SKM-1 treated with dmso at 0.1 percent for 144 hours (cell line): Measurements from ENCODE around the gene TMSB10.
"Not testable (repeated sequence)": the region's sequence is repeated elsewhere in the genome, so short reads cannot be mapped to it uniquely, and the experiment has no call there.

ENCODE experiments used
- DNase-seq: peaks from one replicate; lab custom pipeline; 2025; ENCODE audit not compliant: unreplicated experiment; lab: John Stamatoyannopoulos, UW

The TMSB10 gene

GRCh38 chr2:84900971-84901370, 4.5 kb upstream of the TMSB10 start:
- DNase-seq, result peak; percentile 28

GRCh38 chr2:84901593-84902120, 3.8 kb upstream of the TMSB10 start:
- no peak for DNase-seq

- no peak for DNase-seq
Measured at GRCh38 chr2:84902526-84902925, 2.9 kb upstream of the TMSB10 start.

- DNase-seq, result no peak
Measured at GRCh38 chr2:84904151-84904550, 1.3 kb upstream of the TMSB10 start.

- DNase-seq, result no peak
Measured at GRCh38 chr2:84904717-84905174, 710 bp upstream of the TMSB10 start.

GRCh38 chr2:84906108-84906899, 848 bp downstream of the TMSB10 start:
- no peak for DNase-seq

DNA sequence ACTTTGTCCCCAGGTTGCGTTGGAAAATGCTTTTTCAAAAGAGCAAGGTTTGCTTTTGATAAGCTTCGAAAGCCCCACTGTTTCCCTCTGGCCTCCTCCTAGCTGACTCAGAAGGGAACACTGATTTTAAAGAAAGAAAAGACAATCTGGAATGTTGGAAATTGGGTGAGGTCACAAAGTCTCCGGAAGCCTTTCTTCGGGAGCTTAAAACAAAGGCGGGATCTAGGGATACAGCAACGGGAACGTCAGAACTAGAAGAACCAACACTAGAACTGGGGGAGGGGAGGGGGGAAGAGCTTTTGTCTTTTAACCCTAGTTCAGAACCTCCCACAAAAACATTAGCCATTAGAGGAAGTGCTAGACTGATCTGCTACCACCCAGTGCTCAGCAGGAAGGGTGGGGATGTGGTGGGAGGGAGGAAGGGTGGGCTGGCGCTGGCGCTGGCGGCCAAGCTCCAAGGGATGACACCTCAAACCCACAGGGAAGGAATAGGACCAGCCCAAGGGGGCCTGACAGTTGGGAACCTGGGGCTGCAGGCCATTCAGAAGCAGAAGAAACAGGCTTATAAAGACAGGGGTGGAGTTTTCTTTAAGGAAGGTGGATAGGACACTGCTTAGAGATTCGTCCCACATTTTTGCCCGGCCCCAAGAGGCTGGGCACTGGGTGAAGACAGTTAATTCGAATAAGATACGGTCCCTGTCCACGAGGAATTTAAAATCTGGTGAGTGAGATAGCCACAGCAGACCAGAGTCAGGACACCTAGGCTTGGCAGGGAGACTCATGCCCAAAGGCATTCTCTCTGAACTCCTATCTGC, 1.7 kb downstream of the TMSB10 start:
- peak; percentile 87 for DNase-seq

GRCh38 chr2:84908948-84909713, 3.7 kb downstream of the TMSB10 start:
- DNase-seq, result no peak

- no peak for DNase-seq
Measured at GRCh38 chr2:84911135-84911678, 5.8 kb downstream of the TMSB10 start.

- no peak for DNase-seq
Measured at GRCh38 chr2:84912984-84913383, 7.5 kb downstream of the TMSB10 start.

GRCh38 chr2:84914334-84914733, 8.9 kb downstream of the TMSB10 start:
- DNase-seq, result no peak

DNA sequence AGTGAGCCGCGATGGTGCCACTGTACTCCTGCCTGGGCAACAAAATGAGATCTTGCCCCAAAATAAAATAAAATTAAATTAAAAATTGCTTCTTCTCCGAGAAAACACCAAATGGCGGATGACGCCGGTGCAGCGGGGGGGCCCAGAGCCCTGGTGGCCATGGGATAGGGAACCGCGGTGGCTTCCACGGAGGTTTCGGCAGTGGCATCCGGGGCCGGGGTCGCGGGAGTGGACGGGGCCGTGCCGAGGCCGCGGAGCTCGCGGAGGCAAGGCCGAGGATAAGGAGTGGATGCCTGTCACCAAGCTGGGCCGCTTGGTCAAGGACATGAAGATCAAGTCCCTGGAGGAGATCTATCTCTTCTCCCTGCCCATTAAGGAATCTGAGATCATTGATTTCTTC, 10.2 kb downstream of the TMSB10 start:
- not testable (repeated sequence) for DNase-seq

DNA sequence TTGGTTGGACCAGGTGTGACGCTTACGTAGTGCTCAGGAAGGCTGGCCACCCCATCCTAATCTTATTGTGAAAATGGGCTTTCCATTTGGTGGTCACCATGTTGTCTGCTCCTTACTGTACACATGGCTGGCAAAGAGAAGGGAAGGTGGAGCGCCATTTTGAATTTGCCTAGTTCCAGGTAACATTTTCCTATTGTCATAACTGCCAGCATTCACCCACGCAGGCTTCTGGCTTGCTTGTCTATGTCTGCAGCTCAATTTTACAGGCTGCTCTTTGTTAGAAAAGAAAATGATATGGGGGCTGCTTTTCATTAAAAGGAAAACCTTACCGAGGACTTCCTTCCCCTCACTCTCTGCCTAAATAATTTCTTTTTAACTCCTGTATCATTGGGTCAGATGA, 12.4 kb downstream of the TMSB10 start:
- not testable (repeated sequence) for DNase-seq

GRCh38 chr2:84918430-84918829, 13.0 kb downstream of the TMSB10 start:
- DNase-seq, result no peak

- no peak for DNase-seq
Measured at GRCh38 chr2:84919885-84920580, 14.6 kb downstream of the TMSB10 start.

- no peak for DNase-seq
Measured at GRCh38 chr2:84923009-84923408, 17.6 kb downstream of the TMSB10 start.

DNA sequence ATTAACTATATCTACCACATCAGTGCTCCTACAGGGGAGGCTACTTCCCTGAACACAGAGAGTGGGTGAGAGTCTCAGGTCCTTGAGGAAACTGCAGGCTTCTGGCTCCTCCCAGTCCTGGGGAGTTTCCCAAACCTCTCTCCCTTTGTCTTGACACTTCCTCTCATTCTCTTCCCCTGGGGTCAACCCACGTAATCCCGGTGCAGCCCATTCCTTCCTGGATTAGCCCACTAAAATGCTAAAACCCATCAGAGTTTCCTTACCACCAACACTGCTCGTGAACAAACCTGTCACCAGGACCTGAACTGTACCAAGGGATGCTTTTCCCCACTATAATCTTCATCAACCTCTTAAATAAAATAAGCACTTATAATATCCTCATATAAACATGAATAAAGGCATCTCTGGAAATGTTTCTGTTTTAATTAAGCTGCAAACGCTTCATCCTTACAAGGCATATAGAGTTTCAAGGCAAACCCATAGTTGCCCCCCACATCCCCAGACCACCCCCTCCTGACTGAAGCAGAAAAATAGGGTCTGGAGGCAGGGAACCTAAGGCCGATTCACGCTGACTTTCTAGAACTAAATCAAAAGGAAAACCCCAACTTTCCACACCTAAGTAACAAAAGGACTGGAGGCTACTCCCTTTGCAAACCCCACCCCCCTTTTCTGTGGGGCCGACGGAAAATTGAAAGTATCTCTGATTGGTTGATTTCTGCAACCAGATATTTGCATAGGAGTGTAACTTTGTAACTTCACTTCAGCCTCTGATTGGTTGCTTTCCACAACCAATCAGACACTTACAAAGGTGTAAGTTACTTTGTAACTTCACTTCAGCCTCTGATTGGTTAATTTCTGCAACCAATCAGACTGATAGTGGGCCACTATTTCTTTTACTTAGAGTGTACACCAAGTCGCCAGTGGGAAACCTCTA, 19.0 kb downstream of the TMSB10 start:
- DNase-seq, result no peak

DNA sequence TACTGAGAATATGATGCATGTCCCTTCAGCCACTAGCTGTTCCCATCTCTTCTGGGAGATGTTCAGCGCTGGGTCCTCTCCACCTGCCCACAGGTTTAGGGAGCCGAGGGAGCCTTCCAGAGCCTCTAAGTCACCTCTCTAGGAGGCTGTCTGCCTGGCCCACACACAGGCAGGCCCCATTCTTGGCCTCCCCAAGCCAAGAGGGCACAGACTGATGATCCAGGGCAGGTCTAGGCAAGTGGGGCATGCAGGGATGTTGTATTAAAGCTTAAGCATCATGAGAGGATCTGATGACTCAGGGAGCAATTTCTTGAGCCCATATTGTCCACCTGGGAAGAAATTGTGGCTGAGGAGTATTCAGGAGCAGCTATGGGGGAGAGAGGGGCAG, 19.9 kb downstream of the TMSB10 start:
- no peak for DNase-seq

DNA sequence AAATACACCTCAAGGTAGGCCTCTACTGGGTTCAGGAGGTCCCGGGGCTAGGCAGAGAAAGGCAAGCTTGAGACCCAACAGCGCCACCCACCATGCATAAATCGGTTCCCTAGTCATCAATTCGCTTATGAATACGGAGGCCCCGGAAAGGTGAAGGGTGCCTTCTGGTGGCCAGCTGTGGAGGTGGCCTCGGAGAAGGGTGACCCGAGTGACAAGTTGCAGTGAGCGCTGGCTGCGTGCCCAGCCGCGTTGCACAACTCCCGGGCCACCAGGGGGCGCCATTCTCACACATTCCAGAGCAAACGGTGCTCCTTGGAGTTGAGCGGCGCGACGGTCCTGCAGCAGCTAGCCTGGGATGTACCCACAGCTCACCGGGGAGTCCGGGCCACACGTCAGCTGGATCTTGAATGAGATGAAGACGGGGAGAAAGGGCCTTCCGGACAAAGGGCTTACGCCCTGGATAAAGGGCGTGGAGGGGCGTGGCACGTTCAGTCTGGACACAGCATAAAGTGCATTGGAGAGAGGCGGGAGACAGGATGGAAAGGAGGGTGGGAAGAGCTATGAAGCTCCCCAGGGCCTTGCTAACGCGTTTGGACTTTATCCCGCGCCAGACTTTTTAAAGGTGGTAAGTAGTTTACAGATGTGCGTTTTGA, 20.4 kb downstream of the TMSB10 start:
- peak; percentile 98 for DNase-seq
